NCI-H1092 (cell line): ENCODE data around the gene BTN1A1.
A peak's percentile ranks its signal among the peaks of the same experiment; 100 is the strongest.
"Not testable (repeated sequence)": the region's sequence is repeated elsewhere in the genome, so short reads cannot be mapped to it uniquely, and the experiment has no call there.

ENCODE experiments used
- DNase-seq: peaks from one replicate; lab custom pipeline; 2025; lab: John Stamatoyannopoulos, UW

The BTN1A1 gene

GRCh38 chr6:26514984-26515383, 14.9 kb downstream of the BTN1A1 start:
- no peak for DNase-seq

- no peak for DNase-seq
These were observed 16.7 kb downstream of the BTN1A1 start for GRCh38 chr6:26516481-26517427.

GRCh38 chr6:26519359-26519758, 19.3 kb downstream of the BTN1A1 start:
- DNase-seq = no peak

- DNase-seq = peak; percentile 12
These were observed 20.2 kb downstream of the BTN1A1 start for GRCh38 chr6:26520237-26520849.

GRCh38 chr6:26520850-26521599, 20.9 kb downstream of the BTN1A1 start:
- DNase-seq = peak; percentile 75

- DNase-seq = peak; percentile 38
These were observed 21.7 kb downstream of the BTN1A1 start for GRCh38 chr6:26521600-26522391.

- not testable (repeated sequence) for DNase-seq
These were observed 22.6 kb downstream of the BTN1A1 start for GRCh38 chr6:26522486-26523228.

- DNase-seq = not testable (repeated sequence)
These were observed 24.2 kb downstream of the BTN1A1 start for GRCh38 chr6:26524314-26524713.

GRCh38 chr6:26524722-26525370, 24.7 kb downstream of the BTN1A1 start:
- no peak for DNase-seq

GRCh38 chr6:26525838-26526237, 25.7 kb downstream of the BTN1A1 start:
- no peak for DNase-seq

- DNase-seq = no peak
These were observed 26.8 kb downstream of the BTN1A1 start for GRCh38 chr6:26526928-26527327.

- no peak for DNase-seq
These were observed 30.1 kb downstream of the BTN1A1 start for GRCh38 chr6:26530203-26530602.

- no peak for DNase-seq
These were observed 31.8 kb downstream of the BTN1A1 start for GRCh38 chr6:26531897-26532296.

GRCh38 chr6:26532699-26533531, 32.8 kb downstream of the BTN1A1 start:
- peak; percentile 80 for DNase-seq

GRCh38 chr6:26533532-26533931, 33.4 kb downstream of the BTN1A1 start:
- no peak for DNase-seq

- DNase-seq = no peak
These were observed 34.8 kb downstream of the BTN1A1 start for GRCh38 chr6:26534681-26535465.

GRCh38 chr6:26536571-26537159, 36.6 kb downstream of the BTN1A1 start:
- no peak for DNase-seq

- DNase-seq = peak; percentile 84
These were observed 37.2 kb downstream of the BTN1A1 start for GRCh38 chr6:26537160-26537845.
